Measurements from ENCODE around the gene ARHGEF10L.

GRCh38 chr1:17507915-17508314 is 31.6 kb upstream of the ARHGEF10L start:
- TF ChIP-seq CTCF (IDR thresholded peaks at IDR 0.05) (no peak), POLR2A (IDR thresholded peaks at IDR 0.05) (no peak), EP300 (IDR thresholded peaks at IDR 0.05) (no peak)
